MCF 10A (cell line): ENCODE measurements around the gene FAM124B. TPM values are rescaled to one million over a fixed set of nuclear protein-coding genes. Genes with fewer than 3 reads are reported as not detected.

ENCODE experiments used
- BruUV-seq: library from RNA; stranded (reverse); fragments of 400-500 nt; replicated peaks from 2 replicates; lab custom pipeline; 2021; lab: Mats Ljungman, UMichigan
- CTCF ChIA-PET: fragments of 300-600 bp; sonication (Branson Sonifier 250); formaldehyde crosslinking; extraction: SDS; loops from one replicate; lab custom pipeline; 2021; ENCODE audit warnings: antibody characterized with exemption, inconsistent platforms; lab: Yijun Ruan, JAX
- POLR2A ChIA-PET: fragments of 300-600, 350-650 bp; sonication (Branson Sonifier 250); formaldehyde crosslinking; extraction: SDS; loops from one replicate; lab custom pipeline; 2020; ENCODE audit warnings: antibody characterized with exemption, inconsistent platforms; lab: Yijun Ruan, JAX
- DNase-seq: peaks from one replicate; pipeline ENCODE4 v3.0.0-alpha.2; 2018; ENCODE audit not compliant: unreplicated experiment
- H3K27ac Mint-ChIP-seq: one replicate; pipeline ENCODE4 v1.8.0; 2022; ENCODE audit warnings: mild to moderate bottlenecking, low read depth, mixed read lengths; ENCODE audit not compliant: unreplicated experiment
- H3K27me3 Mint-ChIP-seq: one replicate; pipeline ENCODE4 v1.8.0; 2022; ENCODE audit warnings: mixed read lengths; ENCODE audit not compliant: insufficient read depth, unreplicated experiment
- H3K36me3 Mint-ChIP-seq: one replicate; pipeline ENCODE4 v1.8.0; 2022; ENCODE audit warnings: mild to moderate bottlenecking, moderate library complexity, mixed read lengths; ENCODE audit not compliant: insufficient read depth, unreplicated experiment
- H3K4me1 Mint-ChIP-seq: one replicate; pipeline ENCODE4 v1.8.0; 2022; ENCODE audit warnings: mixed read lengths; ENCODE audit not compliant: insufficient read depth, unreplicated experiment
- H3K4me3 Mint-ChIP-seq: one replicate; pipeline ENCODE4 v1.8.0; 2022; ENCODE audit warnings: mild to moderate bottlenecking, moderate library complexity, mixed read lengths; ENCODE audit not compliant: unreplicated experiment
- H3K9me3 Mint-ChIP-seq: one replicate; pipeline ENCODE4 v1.8.0; 2022; ENCODE audit warnings: mixed read lengths; ENCODE audit not compliant: unreplicated experiment
- intact Hi-C: fragments of 100-400 bp; cut with micrococcal nuclease; formaldehyde crosslinking; loops from 2 replicates; pipeline ENCODE4 v1.14.1; 2022
- total RNA-seq: library from RNA; stranded (reverse); gene quantifications from 2 replicates; pipeline ENCODE4 v1.2.3, GENCODE V29; 2022
- TF ChIP-seq, protein P1 (sequence below): fragments of 200-600 bp; IDR thresholded peaks from one replicate; pipeline ENCODE4 v1.8.0; 2022; ENCODE audit warnings: antibody characterized with exemption, mild to moderate bottlenecking; ENCODE audit not compliant: unreplicated experiment

The FAM124B gene
- total RNA-seq, 1 experiment from 2014 or later, result not detected

DNA sequence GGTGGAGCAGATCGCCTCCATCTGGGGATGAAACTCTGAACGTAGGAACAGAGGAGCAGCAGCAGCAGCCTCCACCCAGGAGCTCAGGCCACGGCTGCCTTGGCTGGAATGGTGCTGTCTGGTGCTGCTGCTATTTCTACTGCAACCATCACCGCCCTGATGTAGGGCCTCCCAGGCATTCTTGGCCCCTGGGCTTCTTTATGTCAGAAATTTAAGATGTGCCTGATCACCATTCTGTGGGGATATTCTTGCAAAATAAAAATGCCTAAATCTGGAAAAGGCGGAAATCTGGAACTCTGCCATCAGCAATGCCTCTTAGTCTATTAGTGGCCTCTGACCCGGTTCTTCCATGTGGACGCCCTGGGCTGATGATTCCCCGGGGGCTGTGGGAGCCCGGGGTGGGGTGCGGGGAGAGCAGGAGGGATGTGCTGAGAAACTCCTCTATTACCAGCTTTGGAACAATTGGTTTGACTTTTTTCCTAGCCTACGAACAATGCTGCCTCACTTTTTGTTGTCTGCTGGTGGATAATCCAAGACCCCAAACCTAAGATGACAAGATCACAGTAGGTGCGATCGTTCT is 47.2 kb downstream of the FAM124B start:
- BruUV-seq, result no TSS peak
- POLR2A ChIA-PET, result interaction anchor here (0.6 to 0.7 kb wide), 2 partner anchors 391 to 433 kb away, joined by 3 to 4 read pairs; no protein-coding TSS in a partner anchor
- CTCF ChIA-PET, result interaction anchor here (0.6 to 2.2 kb wide), 8 partner anchors 15 to 371 kb away, joined by 3 to 15 read pairs (median 3); no protein-coding TSS in a partner anchor
- TF ChIP-seq, protein P1, sequence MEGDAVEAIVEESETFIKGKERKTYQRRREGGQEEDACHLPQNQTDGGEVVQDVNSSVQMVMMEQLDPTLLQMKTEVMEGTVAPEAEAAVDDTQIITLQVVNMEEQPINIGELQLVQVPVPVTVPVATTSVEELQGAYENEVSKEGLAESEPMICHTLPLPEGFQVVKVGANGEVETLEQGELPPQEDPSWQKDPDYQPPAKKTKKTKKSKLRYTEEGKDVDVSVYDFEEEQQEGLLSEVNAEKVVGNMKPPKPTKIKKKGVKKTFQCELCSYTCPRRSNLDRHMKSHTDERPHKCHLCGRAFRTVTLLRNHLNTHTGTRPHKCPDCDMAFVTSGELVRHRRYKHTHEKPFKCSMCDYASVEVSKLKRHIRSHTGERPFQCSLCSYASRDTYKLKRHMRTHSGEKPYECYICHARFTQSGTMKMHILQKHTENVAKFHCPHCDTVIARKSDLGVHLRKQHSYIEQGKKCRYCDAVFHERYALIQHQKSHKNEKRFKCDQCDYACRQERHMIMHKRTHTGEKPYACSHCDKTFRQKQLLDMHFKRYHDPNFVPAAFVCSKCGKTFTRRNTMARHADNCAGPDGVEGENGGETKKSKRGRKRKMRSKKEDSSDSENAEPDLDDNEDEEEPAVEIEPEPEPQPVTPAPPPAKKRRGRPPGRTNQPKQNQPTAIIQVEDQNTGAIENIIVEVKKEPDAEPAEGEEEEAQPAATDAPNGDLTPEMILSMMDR, result no peak
- H3K9me3 Mint-ChIP-seq, result no peaks in the 10 kb centered on the region
- DNase-seq, result no peak
- no peak overlapping the region for H3K4me3 Mint-ChIP-seq
- no peak overlapping the region for H3K27ac Mint-ChIP-seq
- H3K36me3 Mint-ChIP-seq, result no peaks in the 10 kb centered on the region
- intact Hi-C loops, result loop anchor here (10.0 kb wide), 1 partner anchor 760 kb away; no protein-coding TSS in a partner anchor
- H3K4me1 Mint-ChIP-seq, result no peaks in the 10 kb centered on the region
- H3K27me3 Mint-ChIP-seq, result peaks cover 31% of the 10 kb centered on the region

- Mint-ChIP-seq H3K4me3 (no peak overlapping the region), H3K4me1 (no peaks in the 10 kb centered on the region), H3K27me3 (peaks cover 29% of the 10 kb centered on the region), H3K27ac (no peak overlapping the region), H3K36me3 (no peaks in the 10 kb centered on the region), H3K9me3 (no peaks in the 10 kb centered on the region)
- BruUV-seq, result no TSS peak
- CTCF ChIA-PET, result interaction anchor here (0.7 kb wide), 1 partner anchor 30 kb away, joined by 3 read pairs; no protein-coding TSS in a partner anchor
- POLR2A ChIA-PET, result no interaction called here
- DNase-seq, result no peak
- intact Hi-C loops, result loop anchor here (10.0 kb wide), 1 partner anchor 764 kb away; no protein-coding TSS in a partner anchor
- TF ChIP-seq, protein P1, result no peak
Measured at GRCh38 chr2:224350703-224351102, 51.2 kb downstream of the FAM124B start.

DNA sequence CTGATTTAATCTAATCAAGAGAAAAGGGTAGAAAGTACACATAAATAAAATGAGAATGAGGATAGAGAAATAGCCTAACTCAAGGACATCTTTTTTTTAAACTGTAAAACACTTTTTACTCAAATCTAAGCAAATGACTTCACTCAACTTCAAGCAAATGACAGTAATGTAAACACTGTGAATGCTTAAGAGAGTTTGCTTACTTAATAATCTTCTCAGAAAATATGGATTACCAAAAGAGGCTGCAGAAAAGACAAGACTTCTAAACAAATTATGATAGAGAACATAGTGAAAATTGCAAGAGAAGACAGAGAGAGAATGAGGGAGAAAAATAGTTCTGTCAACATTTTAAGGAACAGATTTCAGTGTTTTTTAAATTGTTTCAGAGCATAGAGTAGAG is 52.5 kb downstream of the FAM124B start:
- Mint-ChIP-seq H3K27ac (no peak overlapping the region), H3K9me3 (no peaks in the 10 kb centered on the region), H3K4me3 (no peak overlapping the region), H3K36me3 (no peaks in the 10 kb centered on the region), H3K27me3 (peaks cover 18% of the 10 kb centered on the region), H3K4me1 (no peaks in the 10 kb centered on the region)
- POLR2A ChIA-PET, result no interaction called here
- intact Hi-C loops, result no loop called here
- CTCF ChIA-PET, result interaction anchor here (0.6 kb wide), 1 partner anchor 276 kb away, joined by 3 read pairs; no protein-coding TSS in a partner anchor
- no TSS peak for BruUV-seq
- DNase-seq, result no peak
- TF ChIP-seq, protein P1, result no peak

DNA sequence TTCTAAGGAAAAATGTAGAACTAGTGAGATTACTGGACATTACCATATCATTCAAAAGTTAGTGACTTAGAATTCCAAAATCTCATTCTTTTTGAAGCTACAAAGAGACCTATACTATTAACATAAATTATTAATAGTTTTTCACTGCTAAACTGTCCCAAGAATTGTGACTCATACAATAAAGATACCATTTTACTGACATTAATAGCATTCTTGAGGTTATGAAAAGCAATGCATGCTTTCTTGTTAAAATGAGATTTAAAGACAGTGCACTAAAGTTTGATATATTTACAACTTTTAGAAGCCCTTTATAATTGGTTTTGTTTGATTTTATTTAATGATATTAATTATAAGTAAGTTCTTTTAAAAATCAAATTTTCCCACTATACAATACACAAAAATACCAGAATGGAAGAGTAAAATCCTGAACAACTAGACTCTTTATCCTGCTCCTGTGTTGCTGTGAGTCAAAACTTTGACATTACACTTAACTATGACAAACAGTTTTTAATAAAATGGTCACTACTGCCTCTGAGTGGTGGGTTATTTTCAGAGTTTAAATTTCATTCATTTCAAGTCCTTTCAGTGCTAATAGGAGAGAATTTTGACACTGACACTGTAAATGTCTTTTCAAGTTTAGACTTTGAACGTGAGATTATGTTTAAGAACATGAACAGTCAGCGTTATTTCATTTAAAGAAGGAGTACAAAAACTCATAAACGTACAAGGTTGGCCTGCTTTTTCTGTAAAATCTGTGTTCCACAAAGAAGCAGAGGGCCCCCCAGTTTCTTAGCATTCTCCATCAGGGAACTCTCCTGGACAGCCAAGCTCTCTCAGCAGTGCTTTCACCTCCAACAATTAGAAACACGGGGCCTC is 54.5 kb downstream of the FAM124B start:
- H3K27ac Mint-ChIP-seq, result no peak overlapping the region
- H3K27me3 Mint-ChIP-seq, result peaks cover 6% of the 10 kb centered on the region
- ChIA-PET POLR2A (interaction anchor here (0.5 kb wide), 1 partner anchor 93 kb away, joined by 3 read pairs; no protein-coding TSS in a partner anchor), CTCF (no interaction called here)
- DNase-seq, result no peak
- H3K4me1 Mint-ChIP-seq, result no peaks in the 10 kb centered on the region
- TF ChIP-seq, protein P1, result no peak
- no peaks in the 10 kb centered on the region for H3K9me3 Mint-ChIP-seq
- H3K36me3 Mint-ChIP-seq, result no peaks in the 10 kb centered on the region
- H3K4me3 Mint-ChIP-seq, result no peak overlapping the region
- intact Hi-C loops, result no loop called here
- BruUV-seq, result no TSS peak
